Neutrophil (primary cell): ENCODE data around the gene ZNF862.

ENCODE experiments used
- H3K27ac ChIP-seq: fragments of 200-600 bp; sonication (generic); 2 replicates; pipeline ENCODE4 v1.5.1; 2016; ENCODE audit warnings: mild to moderate bottlenecking, moderate library complexity
- H3K27me3 ChIP-seq: fragments of 200-600 bp; sonication (generic); 2 replicates; pipeline ENCODE4 v1.6.0; 2016; ENCODE audit warnings: mild to moderate bottlenecking
- H3K36me3 ChIP-seq: fragments of 200-600 bp; sonication (generic); 2 replicates; pipeline ENCODE4 v1.5.1; 2017
- H3K4me1 ChIP-seq, 2 experiments: fragments of 200-600 bp in 1 of 2; sonication (generic) in 1 of 2; 1 replicate in 1 of 2; 2 replicates in 1 of 2; pipeline versions ENCODE4 v1.5.1 to v1.6.1; 2013 to 2016; ENCODE audit warnings: low read depth in 1 of 2, low read length in 1 of 2, mild to moderate bottlenecking in 1 of 2, moderate library complexity in 1 of 2; ENCODE audit not compliant: control insufficient read depth in 1 of 2, insufficient read depth in 1 of 2
- H3K4me3 ChIP-seq, 2 experiments: fragments of 200-600 bp in 1 of 2; sonication (generic) in 1 of 2; 1 replicate in 1 of 2; 2 replicates in 1 of 2; pipeline ENCODE4 v1.5.1; 2013 to 2016; ENCODE audit warnings: low read depth in 1 of 2, low read length in 1 of 2, mild to moderate bottlenecking in 1 of 2, moderate library complexity in 1 of 2
- H3K9me3 ChIP-seq: fragments of 200-600 bp; sonication (generic); 2 replicates; pipeline ENCODE4 v1.5.1; 2016
- TF ChIP-seq, protein P1 (sequence below): fragments of 200-600 bp; sonication (generic); IDR thresholded peaks from 2 replicates; pipeline ENCODE4 v1.5.1; 2016; ENCODE audit warnings: antibody characterized with exemption

The ZNF862 gene

DNA sequence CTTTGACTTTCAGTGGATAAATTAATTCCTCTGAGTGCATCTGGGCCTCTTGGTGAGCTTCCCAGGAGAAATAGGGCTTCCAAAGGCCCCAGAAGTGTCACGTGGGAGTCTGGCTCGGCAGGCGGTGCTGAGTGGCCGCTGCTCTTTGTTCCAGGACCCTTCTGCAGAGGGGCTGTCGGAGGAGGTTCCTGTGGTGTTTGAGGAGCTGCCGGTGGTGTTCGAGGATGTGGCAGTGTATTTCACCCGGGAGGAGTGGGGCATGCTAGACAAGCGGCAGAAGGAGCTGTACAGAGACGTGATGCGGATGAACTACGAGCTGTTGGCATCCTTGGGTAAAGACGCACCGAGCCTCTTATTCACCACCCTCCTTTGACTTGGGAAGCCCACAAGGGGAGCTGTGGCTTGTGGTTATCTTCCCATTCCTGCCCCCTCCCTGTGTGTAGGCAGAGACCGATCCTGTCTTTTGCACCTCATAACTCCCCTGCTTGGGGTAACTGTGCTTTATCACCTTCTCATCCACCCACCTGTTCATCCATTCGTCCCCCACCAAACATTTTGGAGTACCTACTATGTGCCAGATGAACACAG is 11.9 kb downstream of the ZNF862 start:
- TF ChIP-seq, protein P1, sequence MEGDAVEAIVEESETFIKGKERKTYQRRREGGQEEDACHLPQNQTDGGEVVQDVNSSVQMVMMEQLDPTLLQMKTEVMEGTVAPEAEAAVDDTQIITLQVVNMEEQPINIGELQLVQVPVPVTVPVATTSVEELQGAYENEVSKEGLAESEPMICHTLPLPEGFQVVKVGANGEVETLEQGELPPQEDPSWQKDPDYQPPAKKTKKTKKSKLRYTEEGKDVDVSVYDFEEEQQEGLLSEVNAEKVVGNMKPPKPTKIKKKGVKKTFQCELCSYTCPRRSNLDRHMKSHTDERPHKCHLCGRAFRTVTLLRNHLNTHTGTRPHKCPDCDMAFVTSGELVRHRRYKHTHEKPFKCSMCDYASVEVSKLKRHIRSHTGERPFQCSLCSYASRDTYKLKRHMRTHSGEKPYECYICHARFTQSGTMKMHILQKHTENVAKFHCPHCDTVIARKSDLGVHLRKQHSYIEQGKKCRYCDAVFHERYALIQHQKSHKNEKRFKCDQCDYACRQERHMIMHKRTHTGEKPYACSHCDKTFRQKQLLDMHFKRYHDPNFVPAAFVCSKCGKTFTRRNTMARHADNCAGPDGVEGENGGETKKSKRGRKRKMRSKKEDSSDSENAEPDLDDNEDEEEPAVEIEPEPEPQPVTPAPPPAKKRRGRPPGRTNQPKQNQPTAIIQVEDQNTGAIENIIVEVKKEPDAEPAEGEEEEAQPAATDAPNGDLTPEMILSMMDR: no peak
- H3K4me1 ChIP-seq: no peaks in the 10 kb centered on the region
- H3K9me3 ChIP-seq: no peaks in the 10 kb centered on the region
- no peak overlapping the region for H3K27ac ChIP-seq
- no peak overlapping the region for H3K4me3 ChIP-seq
- H3K27me3 ChIP-seq: no peaks in the 10 kb centered on the region
- H3K36me3 ChIP-seq: peaks cover 35% of the 10 kb centered on the region

DNA sequence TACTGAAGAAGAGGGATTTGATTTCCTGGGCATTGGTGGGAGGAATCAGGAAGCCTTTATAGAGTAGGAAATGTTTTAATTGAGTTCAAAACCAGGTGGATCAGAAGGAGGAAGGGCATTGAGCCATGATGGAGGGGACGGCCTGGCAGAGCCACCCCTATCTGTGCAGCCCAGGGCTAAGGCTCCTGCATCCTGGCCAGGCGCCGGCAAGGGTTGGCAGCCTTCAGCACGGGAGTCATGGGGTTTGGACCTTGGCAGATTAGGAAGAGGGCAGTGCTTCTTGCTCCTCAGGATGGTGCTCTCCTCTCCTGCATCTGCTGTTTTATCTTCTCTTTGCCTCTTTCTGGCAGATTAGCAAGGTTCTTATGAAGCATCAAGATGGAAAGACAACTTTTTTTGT is 12.5 kb downstream of the ZNF862 start:
- Histone ChIP-seq H3K27me3 (no peaks in the 10 kb centered on the region), H3K36me3 (peaks cover 35% of the 10 kb centered on the region), H3K27ac (no peak overlapping the region), H3K4me3 (no peak overlapping the region), H3K4me1 (no peaks in the 10 kb centered on the region), H3K9me3 (no peaks in the 10 kb centered on the region)
- TF ChIP-seq, protein P1: no peak

DNA sequence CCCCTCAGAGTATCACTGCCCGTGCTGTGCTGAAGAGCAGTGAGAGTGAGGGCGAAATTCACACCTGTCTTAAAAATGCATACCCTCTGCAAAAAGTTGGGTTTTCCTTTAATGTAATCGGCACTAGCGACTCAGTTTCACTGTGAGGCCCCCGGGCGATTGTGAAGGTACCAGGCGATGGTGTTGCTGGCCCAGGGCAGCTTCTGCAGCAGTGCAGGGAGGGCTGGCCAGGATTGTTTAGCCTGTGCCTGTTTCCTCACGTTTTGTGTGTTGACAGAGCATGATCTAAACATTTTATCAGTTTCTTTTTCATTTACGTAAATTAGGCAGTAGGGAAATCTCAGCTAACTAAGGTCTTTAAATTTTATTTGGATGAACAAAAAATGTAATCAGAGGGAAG is 13.3 kb downstream of the ZNF862 start:
- no peak overlapping the region for H3K4me3 ChIP-seq
- no peaks in the 10 kb centered on the region for H3K9me3 ChIP-seq
- no peak overlapping the region for H3K27ac ChIP-seq
- no peaks in the 10 kb centered on the region for H3K4me1 ChIP-seq
- H3K36me3 ChIP-seq: peaks cover 30% of the 10 kb centered on the region
- no peaks in the 10 kb centered on the region for H3K27me3 ChIP-seq
- TF ChIP-seq, protein P1: no peak

DNA sequence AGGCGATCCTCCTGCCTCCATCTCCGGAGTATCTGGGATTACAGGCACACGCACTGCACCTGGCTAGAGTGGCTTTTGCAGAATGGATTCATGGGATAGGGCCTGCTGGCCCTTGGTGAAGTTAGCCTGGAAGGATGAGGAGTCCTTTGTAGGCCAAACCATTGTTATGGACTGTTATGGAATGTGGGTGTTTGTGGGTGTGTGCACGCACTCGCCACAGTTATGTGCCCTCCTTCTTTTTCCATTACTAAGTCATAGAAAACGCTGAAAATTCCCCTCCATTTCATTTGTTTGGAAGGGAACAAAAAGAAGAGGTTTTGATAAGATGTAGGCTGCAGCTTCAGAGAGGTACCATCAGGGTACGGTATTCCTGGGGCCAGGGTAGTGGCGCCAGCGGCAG is 15.0 kb downstream of the ZNF862 start:
- H3K27ac ChIP-seq: no peak overlapping the region
- no peak overlapping the region for H3K4me3 ChIP-seq
- no peaks in the 10 kb centered on the region for H3K9me3 ChIP-seq
- H3K36me3 ChIP-seq: peaks cover 22% of the 10 kb centered on the region
- TF ChIP-seq, protein P1: no peak
- no peaks in the 10 kb centered on the region for H3K27me3 ChIP-seq
- H3K4me1 ChIP-seq: no peaks in the 10 kb centered on the region

DNA sequence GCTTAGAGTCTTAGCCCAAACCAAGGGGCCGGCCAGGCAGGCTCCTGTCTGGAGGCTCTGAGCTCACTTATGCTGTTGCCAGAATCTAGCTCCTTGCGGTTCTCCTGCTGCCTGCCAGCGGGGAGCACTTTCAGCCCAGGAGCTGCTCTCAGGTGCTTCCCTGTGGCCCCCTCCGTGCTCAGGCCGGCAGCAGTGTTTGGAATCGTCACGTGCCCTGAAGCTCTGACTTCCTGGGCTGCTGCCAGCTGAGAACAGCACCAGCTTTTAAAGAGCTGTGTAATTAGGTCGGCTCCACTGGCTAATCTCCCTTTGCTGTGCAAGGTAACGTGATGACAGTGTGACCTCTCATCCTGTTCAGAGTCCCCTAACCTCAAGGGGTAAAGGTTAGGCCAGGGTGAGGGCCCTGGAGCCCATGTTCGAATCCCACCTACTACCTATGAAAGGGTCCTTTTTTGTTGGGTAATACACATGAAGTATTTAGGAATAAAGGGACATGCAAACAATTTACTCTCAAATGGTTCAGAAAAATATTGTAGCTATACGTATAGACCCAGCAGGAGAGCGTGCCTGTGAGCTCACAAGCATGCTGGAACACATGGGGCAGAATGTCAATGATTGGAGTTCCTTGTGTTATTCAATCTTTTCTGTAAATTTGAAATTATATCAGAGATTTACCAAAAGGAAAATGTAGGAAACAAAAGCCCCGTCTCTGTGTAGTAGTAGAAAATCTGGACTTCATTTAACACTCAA is 16.6 kb downstream of the ZNF862 start:
- no peaks in the 10 kb centered on the region for H3K9me3 ChIP-seq
- no peak overlapping the region for H3K4me3 ChIP-seq
- TF ChIP-seq, protein P1: no peak
- H3K4me1 ChIP-seq: no peaks in the 10 kb centered on the region
- no peak overlapping the region for H3K27ac ChIP-seq
- H3K27me3 ChIP-seq: no peaks in the 10 kb centered on the region
- peaks cover 24% of the 10 kb centered on the region for H3K36me3 ChIP-seq
